Activated CD4-positive, CD25-positive, alpha-beta regulatory T cell (primary cell): Measurements from ENCODE around the gene ARHGDIB.

Experiments
- DNase-seq, 4 experiments: peaks; one replicate each; lab custom pipeline; 2025; lab: John Stamatoyannopoulos, UW

Gene ARHGDIB

GRCh38 chr12:14961466-14962152, at the start of gene ARHGDIB:
TSS of gene ARHGDIB (minus strand) at chr12:14961601. CDS start at chr12:14950712, 10,889 bp downstream.
- DNase-seq, result peak in 3 of 4 experiments; percentile 45 to 62 (median 57)

GRCh38 chr12:15011162-15011561, 49.8 kb upstream of the ARHGDIB start:
- no peak for DNase-seq

GRCh38 chr12:15007551-15007950, 46.1 kb upstream of the ARHGDIB start:
- no peak for DNase-seq

- no peak for DNase-seq
These were observed 43.7 kb upstream of the ARHGDIB start for GRCh38 chr12:15005064-15005463.

- DNase-seq, result no peak
These were observed 43.0 kb upstream of the ARHGDIB start for GRCh38 chr12:15004421-15004820.

GRCh38 chr12:15001733-15002382, 40.5 kb upstream of the ARHGDIB start:
- DNase-seq, result no peak

- DNase-seq, result no peak
These were observed 39.2 kb upstream of the ARHGDIB start for GRCh38 chr12:15000575-15000974.

- DNase-seq, result no peak
These were observed 38.4 kb upstream of the ARHGDIB start for GRCh38 chr12:14999695-15000365.

GRCh38 chr12:14999021-14999694, 37.8 kb upstream of the ARHGDIB start:
- no peak for DNase-seq

GRCh38 chr12:14997998-14998397, 36.6 kb upstream of the ARHGDIB start:
- DNase-seq, result no peak

GRCh38 chr12:14995583-14996425, 34.4 kb upstream of the ARHGDIB start:
- DNase-seq, result no peak

- no peak for DNase-seq
These were observed 33.2 kb upstream of the ARHGDIB start for GRCh38 chr12:14994610-14995009.

- no peak for DNase-seq
These were observed 32.3 kb upstream of the ARHGDIB start for GRCh38 chr12:14993537-14994266.

- no peak for DNase-seq
These were observed 31.7 kb upstream of the ARHGDIB start for GRCh38 chr12:14993117-14993516.

- no peak for DNase-seq
These were observed 31.3 kb upstream of the ARHGDIB start for GRCh38 chr12:14992673-14993072.

GRCh38 chr12:14991069-14991468, 29.7 kb upstream of the ARHGDIB start:
- no peak for DNase-seq

GRCh38 chr12:14989790-14990189, 28.4 kb upstream of the ARHGDIB start:
- no peak for DNase-seq

GRCh38 chr12:14988035-14988434, 26.6 kb upstream of the ARHGDIB start:
- DNase-seq, result no peak

- DNase-seq, result no peak
These were observed 25.0 kb upstream of the ARHGDIB start for GRCh38 chr12:14986449-14986848.

- DNase-seq, result no peak
These were observed 23.4 kb upstream of the ARHGDIB start for GRCh38 chr12:14984766-14985285.

- DNase-seq, result no peak
These were observed 22.6 kb upstream of the ARHGDIB start for GRCh38 chr12:14984036-14984435.
